ENCODE data around the gene RUNX3. TPM values are rescaled to one million over a fixed set of nuclear protein-coding genes. Genes with fewer than 3 reads are reported as not detected.

Gene RUNX3
- total RNA-seq, 1 experiment from 2014 or later: 3.7 TPM

DNA sequence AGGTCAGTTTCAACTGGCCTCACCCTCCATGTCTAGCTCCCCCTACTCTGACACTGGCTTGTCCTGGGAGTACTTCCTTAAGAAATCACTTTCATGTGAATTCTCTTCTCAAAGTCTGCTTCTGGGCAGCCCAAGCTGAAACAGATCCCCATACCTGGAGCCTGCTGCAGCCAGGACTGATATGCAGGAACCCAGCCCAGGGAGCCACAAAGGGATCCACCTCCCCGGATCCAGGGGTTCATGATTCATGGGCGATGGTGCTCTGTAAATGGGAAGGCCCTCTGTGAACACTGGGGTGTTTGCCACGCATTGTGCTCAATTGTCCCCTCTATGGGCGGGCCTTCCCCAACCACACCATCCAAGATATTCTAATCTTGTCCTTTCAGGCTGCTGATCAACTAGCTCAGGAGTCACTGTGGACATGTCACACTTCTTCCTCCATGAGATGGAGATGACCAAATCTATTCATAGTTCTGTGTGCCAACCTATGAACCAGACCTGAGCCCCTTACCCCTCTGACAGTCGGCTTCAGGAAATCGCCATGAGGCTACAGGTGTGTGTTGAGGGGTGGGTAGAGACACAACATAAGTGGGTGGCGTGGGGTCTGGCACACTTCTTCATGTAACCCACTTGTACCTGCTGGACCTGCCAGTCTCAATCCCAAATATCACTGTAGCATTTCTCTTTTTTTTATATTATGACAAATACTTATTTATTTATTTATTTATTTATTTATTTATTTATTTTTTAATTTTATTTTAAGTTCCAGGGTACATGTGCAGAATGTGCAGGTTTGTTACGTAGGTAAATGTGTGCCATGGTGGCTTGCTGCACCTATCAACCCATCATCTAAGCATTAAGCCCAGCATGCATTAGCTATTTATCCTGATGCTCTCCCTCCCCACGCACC, 41.8 kb downstream of the RUNX3 start:
- Histone ChIP-seq H3K9me3 (ENCODE audit: low read length) (no peaks in the 10 kb centered on the region), H3K79me2 (ENCODE audit: low read length) (no peaks in the 10 kb centered on the region), H3K9ac (ENCODE audit: low read length) (no peak overlapping the region), H3F3A (ENCODE audit: low read length, unreplicated experiment) (no peaks in the 10 kb centered on the region), H3K27me3 (ENCODE audit: low read length) (peaks cover 5% of the 10 kb centered on the region; the same call in 1 of the 2 replicates), H4K20me1 (ENCODE audit: low read length) (no peaks in the 10 kb centered on the region), H3K27ac (ENCODE audit: low read length) (no peak overlapping the region), H2AFZ (ENCODE audit: low read length) (no peak overlapping the region), H3K9me2 (replicated peaks; ENCODE audit: low read length) (no peaks in the 10 kb centered on the region), H3K4me1 (ENCODE audit: insufficient read depth, low read length) (no peaks in the 10 kb centered on the region), H3K4me2 (ENCODE audit: low read length) (no peak overlapping the region), H3K4me3 (ENCODE audit: low read length) (no peak overlapping the region), H3K36me3 (ENCODE audit: low read depth, low read length) (no peaks in the 10 kb centered on the region)
- POLR2A ChIA-PET (ENCODE audit: unreplicated experiment): no interaction called here
- ATAC-seq (no peak), DNase-seq (no peak)
- intact Hi-C loops (cut with micrococcal nuclease): no loop called here
- BruUV-seq (replicated peaks): no TSS peak
- CTCF ChIA-PET: no interaction called here
- TF ChIP-seq CTCF (conservative IDR thresholded peaks at IDR 0.05; ENCODE audit: low read depth, low read length): no peak
- TF ChIP-seq EZH2 (IDR thresholded peaks at IDR 0.05; ENCODE audit: low read length, unreplicated experiment): no peak
- TF ChIP-seq EZH2phosphoT487 (IDR thresholded peaks at IDR 0.05; ENCODE audit: borderline replicate concordance, low read length): no peak

GRCh38 chr1:24886241-24886640, 43.8 kb downstream of the RUNX3 start:
- H3K4me3 ChIP-seq (ENCODE audit: low read length): no peak overlapping the region
- CTCF ChIA-PET: interaction anchor here (0.6 kb wide), 1 partner anchor 22 kb away, joined by 6 read pairs; no protein-coding TSS in a partner anchor
- H3K79me2 ChIP-seq (ENCODE audit: low read length): no peaks in the 10 kb centered on the region
- no peak overlapping the region for H3K9ac ChIP-seq (ENCODE audit: low read length)
- POLR2A ChIA-PET (ENCODE audit: unreplicated experiment): no interaction called here
- no peak overlapping the region for H2AFZ ChIP-seq (ENCODE audit: low read length)
- H3F3A ChIP-seq (ENCODE audit: low read length, unreplicated experiment): no peaks in the 10 kb centered on the region
- BruUV-seq (replicated peaks): no TSS peak
- ATAC-seq (no peak), DNase-seq (no peak)
- no peaks in the 10 kb centered on the region for H3K9me2 ChIP-seq (replicated peaks; ENCODE audit: low read length)
- H3K27ac ChIP-seq (ENCODE audit: low read length): no peak overlapping the region
- intact Hi-C loops (cut with micrococcal nuclease): no loop called here
- H3K4me1 ChIP-seq (ENCODE audit: insufficient read depth, low read length): no peaks in the 10 kb centered on the region
- no peak for TF ChIP-seq EZH2 (IDR thresholded peaks at IDR 0.05; ENCODE audit: low read length, unreplicated experiment)
- no peak for TF ChIP-seq CTCF (conservative IDR thresholded peaks at IDR 0.05; ENCODE audit: low read depth, low read length)
- no peak for TF ChIP-seq EZH2phosphoT487 (IDR thresholded peaks at IDR 0.05; ENCODE audit: borderline replicate concordance, low read length)
- H3K9me3 ChIP-seq (ENCODE audit: low read length): no peaks in the 10 kb centered on the region
- H4K20me1 ChIP-seq (ENCODE audit: low read length): no peaks in the 10 kb centered on the region
- H3K27me3 ChIP-seq (ENCODE audit: low read length): peaks cover 5% of the 10 kb centered on the region; the same call in 1 of the 2 replicates
- H3K36me3 ChIP-seq (ENCODE audit: low read depth, low read length): no peaks in the 10 kb centered on the region
- no peak overlapping the region for H3K4me2 ChIP-seq (ENCODE audit: low read length)

- Histone ChIP-seq H3K9ac (ENCODE audit: low read length) (no peak overlapping the region), H4K20me1 (ENCODE audit: low read length) (no peaks in the 10 kb centered on the region), H3K4me2 (ENCODE audit: low read length) (no peak overlapping the region), H3K4me1 (ENCODE audit: insufficient read depth, low read length) (no peaks in the 10 kb centered on the region), H3K9me2 (replicated peaks; ENCODE audit: low read length) (no peaks in the 10 kb centered on the region), H3K4me3 (ENCODE audit: low read length) (no peak overlapping the region), H3K27me3 (ENCODE audit: low read length) (peaks cover 5% of the 10 kb centered on the region; the same call in 1 of the 2 replicates), H2AFZ (ENCODE audit: low read length) (no peak overlapping the region), H3K27ac (ENCODE audit: low read length) (no peak overlapping the region), H3K79me2 (ENCODE audit: low read length) (no peaks in the 10 kb centered on the region), H3F3A (ENCODE audit: low read length, unreplicated experiment) (no peaks in the 10 kb centered on the region), H3K36me3 (ENCODE audit: low read depth, low read length) (no peaks in the 10 kb centered on the region), H3K9me3 (ENCODE audit: low read length) (no peaks in the 10 kb centered on the region)
- TF ChIP-seq EZH2 (IDR thresholded peaks at IDR 0.05; ENCODE audit: low read length, unreplicated experiment) (no peak), EZH2phosphoT487 (IDR thresholded peaks at IDR 0.05; ENCODE audit: borderline replicate concordance, low read length) (no peak), CTCF (conservative IDR thresholded peaks at IDR 0.05; ENCODE audit: low read depth, low read length) (no peak)
- no TSS peak for BruUV-seq (replicated peaks)
- ChIA-PET POLR2A (ENCODE audit: unreplicated experiment) (no interaction called here), CTCF (no interaction called here)
- ATAC-seq (no peak), DNase-seq (no peak)
- intact Hi-C loops (cut with micrococcal nuclease): no loop called here
These were observed 45.3 kb downstream of the RUNX3 start for GRCh38 chr1:24884751-24885150.
